ENCODE results near the gene NYAP2. TPM values are rescaled to one million over a fixed set of nuclear protein-coding genes. Genes with fewer than 3 reads are reported as not detected.

The NYAP2 gene
- total and polyA plus RNA-seq, 10 of the 15 experiments (the other 5 are each of a cell fraction or from before 2014, with no cell fraction given) = 0.03 TPM; not detected in 9

GRCh38 chr2:225632351-225632750, 232.8 kb downstream of the NYAP2 start:
- in situ Hi-C loops (cut with MboI) (no loop called here), intact Hi-C loops (cut with micrococcal nuclease; ENCODE audit: unreplicated experiment) (no loop called here)
- POLR2A ChIA-PET = no interaction called here
- H3K9ac ChIP-seq (ENCODE audit: control insufficient read depth, insufficient read depth, low read length) = no peak overlapping the region
- no peak overlapping the region for H2AFZ ChIP-seq (ENCODE audit: control insufficient read depth, low read depth, low read length)
- H3K4me1 ChIP-seq (ENCODE audit: control insufficient read depth, insufficient read depth, low read length) = no peaks in the 10 kb centered on the region
- H3K4me3 ChIP-seq = no peak overlapping the region
- RAD21 ChIA-PET (ENCODE audit: unreplicated experiment) = no interaction called here
- no peaks in the 10 kb centered on the region for H3K9me3 ChIP-seq (replicated peaks; ENCODE audit: control insufficient read depth, insufficient read depth, low read length)
- no peak for ATAC-seq
- H3K36me3 ChIP-seq (ENCODE audit: control insufficient read depth in 2 of 2, insufficient read depth in 2 of 2, low read length in 1 of 2) = no peaks in the 10 kb centered on the region
- DNase-seq (ENCODE audit: low read depth, low spot score) = no peak
- CTCF ChIA-PET = interaction anchor here (0.6 kb wide), 1 partner anchor 199 kb away, joined by 3 read pairs; no protein-coding TSS in a partner anchor
- WGBS (ENCODE audit: insufficient coverage, insufficient replicate concordance, low lambda C conversion rate, missing lambda C conversion rate) = 29% methylated on average over 3 of the region's 3 CpGs
- SMC1A ChIA-PET (ENCODE audit: uncharacterized antibody, unreplicated experiment) = no interaction called here
- H4K20me1 ChIP-seq (ENCODE audit: control insufficient read depth, insufficient read depth) = no peaks in the 10 kb centered on the region
- no peak for FAIRE-seq
- no peaks in the 10 kb centered on the region for H3K79me2 ChIP-seq (ENCODE audit: control insufficient read depth, insufficient read depth, low read length)
- H3K4me2 ChIP-seq (ENCODE audit: control insufficient read depth, insufficient read depth) = no peak overlapping the region
- TF ChIP-seq NRF1 (conservative IDR thresholded peaks at IDR 0.05; ENCODE audit: low read depth, low read length) (no peak), EED (IDR thresholded peaks at IDR 0.05; ENCODE audit: low read depth) (no peak), ZNF384 (IDR thresholded peaks at IDR 0.05; ENCODE audit: borderline replicate concordance, low read depth, low read length) (no peak), SREBF1 (IDR thresholded peaks at IDR 0.05; ENCODE audit: low read length) (no peak), BACH1 (IDR thresholded peaks at IDR 0.05; ENCODE audit: borderline replicate concordance) (no peak), GATAD2B (conservative IDR thresholded peaks at IDR 0.05; ENCODE audit: low read depth) (no peak), YBX1 (IDR thresholded peaks at IDR 0.05) (no peak), FOS (IDR thresholded peaks at IDR 0.05; ENCODE audit: borderline replicate concordance, extremely low read depth, insufficient read length) (no peak), IRF4 (IDR thresholded peaks at IDR 0.05; ENCODE audit: low read depth, low read length) (no peak), RAD21 (IDR thresholded peaks at IDR 0.05; ENCODE audit: insufficient read depth, low read depth, low read length) (no peak)
- TF ChIP-seq, protein P1, sequence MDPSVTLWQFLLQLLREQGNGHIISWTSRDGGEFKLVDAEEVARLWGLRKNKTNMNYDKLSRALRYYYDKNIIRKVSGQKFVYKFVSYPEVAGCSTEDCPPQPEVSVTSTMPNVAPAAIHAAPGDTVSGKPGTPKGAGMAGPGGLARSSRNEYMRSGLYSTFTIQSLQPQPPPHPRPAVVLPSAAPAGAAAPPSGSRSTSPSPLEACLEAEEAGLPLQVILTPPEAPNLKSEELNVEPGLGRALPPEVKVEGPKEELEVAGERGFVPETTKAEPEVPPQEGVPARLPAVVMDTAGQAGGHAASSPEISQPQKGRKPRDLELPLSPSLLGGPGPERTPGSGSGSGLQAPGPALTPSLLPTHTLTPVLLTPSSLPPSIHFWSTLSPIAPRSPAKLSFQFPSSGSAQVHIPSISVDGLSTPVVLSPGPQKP (IDR thresholded peaks at IDR 0.05; ENCODE audit: low read depth, low read length) = no peak
- TF ChIP-seq, protein P2, sequence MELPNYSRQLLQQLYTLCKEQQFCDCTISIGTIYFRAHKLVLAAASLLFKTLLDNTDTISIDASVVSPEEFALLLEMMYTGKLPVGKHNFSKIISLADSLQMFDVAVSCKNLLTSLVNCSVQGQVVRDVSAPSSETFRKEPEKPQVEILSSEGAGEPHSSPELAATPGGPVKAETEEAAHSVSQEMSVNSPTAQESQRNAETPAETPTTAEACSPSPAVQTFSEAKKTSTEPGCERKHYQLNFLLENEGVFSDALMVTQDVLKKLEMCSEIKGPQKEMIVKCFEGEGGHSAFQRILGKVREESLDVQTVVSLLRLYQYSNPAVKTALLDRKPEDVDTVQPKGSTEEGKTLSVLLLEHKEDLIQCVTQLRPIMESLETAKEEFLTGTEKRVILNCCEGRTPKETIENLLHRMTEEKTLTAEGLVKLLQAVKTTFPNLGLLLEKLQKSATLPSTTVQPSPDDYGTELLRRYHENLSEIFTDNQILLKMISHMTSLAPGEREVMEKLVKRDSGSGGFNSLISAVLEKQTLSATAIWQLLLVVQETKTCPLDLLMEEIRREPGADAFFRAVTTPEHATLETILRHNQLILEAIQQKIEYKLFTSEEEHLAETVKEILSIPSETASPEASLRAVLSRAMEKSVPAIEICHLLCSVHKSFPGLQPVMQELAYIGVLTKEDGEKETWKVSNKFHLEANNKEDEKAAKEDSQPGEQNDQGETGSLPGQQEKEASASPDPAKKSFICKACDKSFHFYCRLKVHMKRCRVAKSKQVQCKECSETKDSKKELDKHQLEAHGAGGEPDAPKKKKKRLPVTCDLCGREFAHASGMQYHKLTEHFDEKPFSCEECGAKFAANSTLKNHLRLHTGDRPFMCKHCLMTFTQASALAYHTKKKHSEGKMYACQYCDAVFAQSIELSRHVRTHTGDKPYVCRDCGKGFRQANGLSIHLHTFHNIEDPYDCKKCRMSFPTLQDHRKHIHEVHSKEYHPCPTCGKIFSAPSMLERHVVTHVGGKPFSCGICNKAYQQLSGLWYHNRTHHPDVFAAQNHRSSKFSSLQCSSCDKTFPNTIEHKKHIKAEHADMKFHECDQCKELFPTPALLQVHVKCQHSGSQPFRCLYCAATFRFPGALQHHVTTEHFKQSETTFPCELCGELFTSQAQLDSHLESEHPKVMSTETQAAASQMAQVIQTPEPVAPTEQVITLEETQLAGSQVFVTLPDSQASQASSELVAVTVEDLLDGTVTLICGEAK (IDR thresholded peaks at IDR 0.05; ENCODE audit: borderline replicate concordance) = no peak
- no peak overlapping the region for H3K27ac ChIP-seq (ENCODE audit: control insufficient read depth, insufficient read depth)
- no peaks in the 10 kb centered on the region for H3K27me3 ChIP-seq (replicated peaks in 1 of 2; ENCODE audit: control insufficient read depth in 2 of 2, insufficient read depth in 2 of 2, low read length in 1 of 2)
- no TSS peak for BruUV-seq (replicated peaks)

Measured in GM12878 (cell line).